OCI-LY3 (cell line): ENCODE results near the gene SCART1.
"Not testable (repeated sequence)": the region's sequence is repeated elsewhere in the genome, so short reads cannot be mapped to it uniquely, and the experiment has no call there.

Source experiments
- H2AFZ ChIP-seq: fragments of 200-600, 300-600 bp; shearing (Covaris generic); 2 replicates; pipeline ENCODE4 v1.6.0; 2014; ENCODE audit warnings: antibody characterized with exemption, low read depth, low read length
- H3K27ac ChIP-seq: fragments of 200-600, 300-600 bp; sonication (generic); 2 replicates; pipeline ENCODE4 v1.5.1; 2014; ENCODE audit warnings: mild to moderate bottlenecking, low read length, moderate library complexity, mixed read lengths
- H3K27me3 ChIP-seq: fragments of 200-600, 300-600 bp; sonication (generic); 2 replicates; pipeline ENCODE4 v1.6.1; 2014; ENCODE audit warnings: low read depth, low read length, mixed read lengths
- H3K36me3 ChIP-seq: fragments of 200-600, 300-600 bp; sonication (generic); replicated peaks from 2 replicates; pipeline ENCODE3; 2014; ENCODE audit warnings: low read depth, low read length, mixed read lengths
- H3K4me1 ChIP-seq: fragments of 300-600, 200-600 bp; sonication (generic); 2 replicates; pipeline ENCODE4 v1.6.1; 2014; ENCODE audit warnings: low read length, mixed read lengths
- H3K4me2 ChIP-seq: fragments of 200-600, 300-600 bp; sonication (generic); 2 replicates; pipeline ENCODE4 v1.6.1; 2014; ENCODE audit warnings: low read length, mixed read lengths
- H3K4me3 ChIP-seq: fragments of 300-600, 200-600 bp; sonication (generic); 2 replicates; pipeline ENCODE4 v1.5.1; 2014; ENCODE audit warnings: antibody characterized with exemption, mild to moderate bottlenecking, low read length, moderate library complexity
- H3K79me2 ChIP-seq: fragments of 300-600, 200-600 bp; shearing (Covaris generic); 2 replicates; pipeline ENCODE4 v1.6.1; 2014; ENCODE audit warnings: mild to moderate bottlenecking, low read length, mixed read lengths
- H3K9ac ChIP-seq: fragments of 300-600, 200-600 bp; shearing (Covaris generic); 2 replicates; pipeline ENCODE4 v1.6.0; 2014; ENCODE audit warnings: mild to moderate bottlenecking, low read length, moderate library complexity
- H3K9me3 ChIP-seq: fragments of 200-600, 300-600 bp; shearing (Covaris generic); 2 replicates; pipeline ENCODE4 v1.6.1; 2014; ENCODE audit warnings: low read length, mixed read lengths; ENCODE audit not compliant: insufficient read depth
- H4K20me1 ChIP-seq: fragments of 200-600, 300-600 bp; sonication (generic); 2 replicates; pipeline ENCODE4 v1.6.1; 2016; ENCODE audit warnings: low read length, mixed read lengths; ENCODE audit not compliant: insufficient read depth
- EZH2phosphoT487 ChIP-seq: fragments of 200-600 bp; shearing (Covaris generic); IDR thresholded peaks from 2 replicates; pipeline ENCODE4 v1.6.1; 2018; ENCODE audit warnings: antibody characterized with exemption, mixed run types, low read depth
- TF ChIP-seq, protein P1 (sequence below): fragments of 200-600, 300-600 bp; sonication (generic); IDR thresholded peaks from 2 replicates; pipeline ENCODE4 v1.5.1; 2014; ENCODE audit warnings: antibody characterized with exemption, low read length, low read depth

SCART1 gene

GRCh38 chr10:133511907-133512528, 58.3 kb downstream of the SCART1 start:
- Histone ChIP-seq H3K9ac (no peak overlapping the region), H3K79me2 (no peaks in the 10 kb centered on the region), H3K4me3 (no peak overlapping the region), H3K36me3 (no peaks in the 10 kb centered on the region), H3K27me3 (no peaks in the 10 kb centered on the region), H3K9me3 (no peaks in the 10 kb centered on the region), H2AFZ (no peak overlapping the region), H3K4me2 (no peak overlapping the region), H4K20me1 (no peaks in the 10 kb centered on the region), H3K4me1 (no peaks in the 10 kb centered on the region), H3K27ac (no peak overlapping the region)
- no peak for TF ChIP-seq EZH2phosphoT487
- TF ChIP-seq, protein P1, sequence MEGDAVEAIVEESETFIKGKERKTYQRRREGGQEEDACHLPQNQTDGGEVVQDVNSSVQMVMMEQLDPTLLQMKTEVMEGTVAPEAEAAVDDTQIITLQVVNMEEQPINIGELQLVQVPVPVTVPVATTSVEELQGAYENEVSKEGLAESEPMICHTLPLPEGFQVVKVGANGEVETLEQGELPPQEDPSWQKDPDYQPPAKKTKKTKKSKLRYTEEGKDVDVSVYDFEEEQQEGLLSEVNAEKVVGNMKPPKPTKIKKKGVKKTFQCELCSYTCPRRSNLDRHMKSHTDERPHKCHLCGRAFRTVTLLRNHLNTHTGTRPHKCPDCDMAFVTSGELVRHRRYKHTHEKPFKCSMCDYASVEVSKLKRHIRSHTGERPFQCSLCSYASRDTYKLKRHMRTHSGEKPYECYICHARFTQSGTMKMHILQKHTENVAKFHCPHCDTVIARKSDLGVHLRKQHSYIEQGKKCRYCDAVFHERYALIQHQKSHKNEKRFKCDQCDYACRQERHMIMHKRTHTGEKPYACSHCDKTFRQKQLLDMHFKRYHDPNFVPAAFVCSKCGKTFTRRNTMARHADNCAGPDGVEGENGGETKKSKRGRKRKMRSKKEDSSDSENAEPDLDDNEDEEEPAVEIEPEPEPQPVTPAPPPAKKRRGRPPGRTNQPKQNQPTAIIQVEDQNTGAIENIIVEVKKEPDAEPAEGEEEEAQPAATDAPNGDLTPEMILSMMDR = no peak

- H3K4me1 ChIP-seq = peaks cover 4% of the 10 kb centered on the region
Measured at GRCh38 chr10:133515471-133515870, 61.7 kb downstream of the SCART1 start.

GRCh38 chr10:133516057-133516456, 62.3 kb downstream of the SCART1 start:
- Histone ChIP-seq H3K27ac (no peak overlapping the region), H3K79me2 (no peaks in the 10 kb centered on the region), H3K4me2 (no peak overlapping the region), H3K4me3 (no peak overlapping the region), H2AFZ (no peak overlapping the region), H3K27me3 (no peaks in the 10 kb centered on the region), H4K20me1 (no peaks in the 10 kb centered on the region), H3K36me3 (no peaks in the 10 kb centered on the region), H3K9ac (no peak overlapping the region), H3K4me1 (peaks cover 4% of the 10 kb centered on the region), H3K9me3 (no peaks in the 10 kb centered on the region)
- no peak for TF ChIP-seq EZH2phosphoT487
- TF ChIP-seq, protein P1 = no peak

More at GRCh38 chr10:133515471-133515870, 61.7 kb downstream of the SCART1 start:
- no peak overlapping the region for H3K4me2 ChIP-seq
- H2AFZ ChIP-seq = no peak overlapping the region
- no peaks in the 10 kb centered on the region for H3K79me2 ChIP-seq
- no peak overlapping the region for H3K27ac ChIP-seq
- H4K20me1 ChIP-seq = no peaks in the 10 kb centered on the region
- TF ChIP-seq, protein P1 = no peak
- no peak for TF ChIP-seq EZH2phosphoT487
- H3K27me3 ChIP-seq = no peaks in the 10 kb centered on the region
- no peak overlapping the region for H3K4me3 ChIP-seq
- no peaks in the 10 kb centered on the region for H3K9me3 ChIP-seq
- no peak overlapping the region for H3K9ac ChIP-seq
- no peaks in the 10 kb centered on the region for H3K36me3 ChIP-seq

DNA sequence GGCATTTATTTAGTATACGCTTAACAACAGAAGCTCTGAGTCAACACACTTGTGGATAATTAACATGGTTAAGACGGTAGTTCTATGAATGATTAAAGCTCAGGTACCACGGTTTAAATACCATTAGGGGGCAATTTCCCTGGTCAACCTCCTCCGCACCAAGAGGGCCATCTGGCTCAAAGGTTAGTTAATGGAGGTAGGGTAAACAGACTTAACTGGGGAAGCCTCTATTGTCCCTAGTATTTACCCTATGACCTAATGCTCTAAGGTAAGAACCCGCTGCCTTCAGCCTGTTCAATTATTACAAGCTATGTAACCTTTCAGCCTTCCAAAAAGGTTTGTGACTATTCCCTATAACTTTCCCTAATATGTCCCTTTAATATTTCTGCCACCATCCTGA, 64.8 kb downstream of the SCART1 start:
- H3K4me2 ChIP-seq, H3K36me3 ChIP-seq, H3K79me2 ChIP-seq, H2AFZ ChIP-seq, H4K20me1 ChIP-seq, H3K4me3 ChIP-seq, H3K9ac ChIP-seq, H3K27me3 ChIP-seq, H3K27ac ChIP-seq, H3K9me3 ChIP-seq, H3K4me1 ChIP-seq: not testable (repeated sequence)
